HG02623 (cell line): ENCODE data around the gene INTS11.

Experiments used
- ATAC-seq: cut with Tn5 transposase; IDR thresholded peaks from one replicate; pipeline ENCODE4 v1.9.1; 2021; ENCODE audit warnings: moderate library complexity; ENCODE audit not compliant: unreplicated experiment

Gene INTS11

GRCh38 chr1:1272341-1273208 is 51.9 kb downstream of the INTS11 start:
- no peak for ATAC-seq

- ATAC-seq = no peak
Measured at GRCh38 chr1:1270813-1271212, 53.6 kb downstream of the INTS11 start.

- no peak for ATAC-seq
Measured at GRCh38 chr1:1268284-1268682, 56.2 kb downstream of the INTS11 start.

- ATAC-seq = no peak
Measured at GRCh38 chr1:1267488-1268283, 56.8 kb downstream of the INTS11 start.

- no peak for ATAC-seq
Measured at GRCh38 chr1:1264868-1265272, 59.6 kb downstream of the INTS11 start.

GRCh38 chr1:1264026-1264425 is 60.4 kb downstream of the INTS11 start:
- no peak for ATAC-seq

GRCh38 chr1:1262758-1263157 is 61.7 kb downstream of the INTS11 start:
- ATAC-seq = no peak

- ATAC-seq = no peak
Measured at GRCh38 chr1:1262071-1262470, 62.4 kb downstream of the INTS11 start.
